Regular cardiac myocyte (primary cell): ENCODE results near the gene ZC3H12A. TPM values are rescaled to one million over a fixed set of nuclear protein-coding genes. Genes with fewer than 3 reads are reported as not detected.

Experiments
- total RNA-seq: library from RNA; depleted of rRNA; stranded (reverse); fragments of >200 nt; gene quantifications from 2 replicates; pipeline ENCODE4 v1.2.3, GENCODE V29; 2014

The ZC3H12A gene
- total RNA-seq = 6.1 and 10.4 TPM in 2 replicates

GRCh38 chr1:37474046-37474696, at the start of gene ZC3H12A:
Gene ZC3H12A, plus strand, starts transcription at chr1:37474580. Its CDS starts 917 bp downstream, at chr1:37475497.

GRCh38 chr1:37514350-37515184, 40.2 kb downstream of the ZC3H12A start, which contains the start of gene MEAF6:
Gene MEAF6, minus strand, starts transcription at chr1:37514766. Its CDS starts 20 bp downstream, at chr1:37514746.

Other genes with a start within 250 kb of the ZC3H12A start
- gene MEAF6, start 40.2 kb downstream of the ZC3H12A start, total RNA-seq = 62.7 and 78.4 TPM in 2 replicates
- gene SNIP1, start 79.7 kb downstream of the ZC3H12A start, total RNA-seq = 10.7 and 12.7 TPM in 2 replicates
- gene DNALI1, start 82.4 kb downstream of the ZC3H12A start, total RNA-seq = 2.0 and 5.0 TPM in 2 replicates
- gene GNL2, start 121.4 kb downstream of the ZC3H12A start, total RNA-seq = 69.3 and 77.8 TPM in 2 replicates
- under 0.01 TPM in 1 of 2 replicates, not detected in the other for gene RSPO1, start 160.3 kb downstream of the ZC3H12A start, total RNA-seq
- 1.4 and 24.2 TPM in 2 replicates for gene CDCA8, start 217.9 kb downstream of the ZC3H12A start, total RNA-seq